Common myeloid progenitor, CD34-positive (primary cell): ENCODE measurements around the gene TFDP1.

Experiments used
- CTCF ChIA-PET: fragments of 350-600 bp; sonication (Branson Sonifier 250); formaldehyde crosslinking; loops from one replicate; lab custom pipeline; 2021; ENCODE audit warnings: antibody characterized with exemption; lab: Charles Lee
- POLR2A ChIA-PET: fragments of 350-600 bp; sonication (Branson Sonifier 250); formaldehyde crosslinking; loops from one replicate; lab custom pipeline; 2021; ENCODE audit warnings: antibody characterized with exemption; lab: Charles Lee
- DNase-seq, 3 donors: peaks; one replicate each; pipeline versions ENCODE4 v3.0.0 to v3.0.0-alpha.2; 2013
- H3K27ac ChIP-seq, 2 experiments: 1 replicate in 1 of 2; 2 replicates in 1 of 2; pipeline ENCODE4 v1.7.0; 2013; ENCODE audit warnings: inconsistent platforms in 2 of 2, low read length in 2 of 2, mild to moderate bottlenecking in 2 of 2, low read depth in 1 of 2, moderate library complexity in 1 of 2; ENCODE audit not compliant: severe bottlenecking in 2 of 2, insufficient read depth in 1 of 2, poor library complexity in 1 of 2
- H3K27me3 ChIP-seq, 5 experiments: replicated peaks in 2 of 5; 1 replicate in 3 of 5; 2 replicates in 2 of 5; pipeline versions ENCODE4 v1.6.1 to v1.7.0; 2013; ENCODE audit warnings: low read length in 4 of 5, mild to moderate bottlenecking in 2 of 5, moderate library complexity in 2 of 5, inconsistent platforms in 1 of 5; ENCODE audit not compliant: insufficient read depth in 5 of 5, control insufficient read depth in 4 of 5
- H3K36me3 ChIP-seq, 4 experiments: 1 replicate in 2 of 4; 2 replicates in 2 of 4; pipeline versions ENCODE4 v1.6.1 to v1.7.0; 2013; ENCODE audit warnings: low read length in 3 of 4, control low read depth in 1 of 4, mild to moderate bottlenecking in 1 of 4; ENCODE audit not compliant: control insufficient read depth in 4 of 4, insufficient read depth in 4 of 4
- H3K4me1 ChIP-seq, 4 experiments: 1 replicate in 3 of 4; 2 replicates in 1 of 4; pipeline versions ENCODE4 v1.6.1 to v1.7.1; 2013; ENCODE audit warnings: low read length in 3 of 4, mild to moderate bottlenecking in 3 of 4, control low read depth in 1 of 4, inconsistent platforms in 1 of 4, moderate library complexity in 1 of 4; ENCODE audit not compliant: control insufficient read depth in 4 of 4, insufficient read depth in 4 of 4; ENCODE audit errors: control extremely low read depth in 1 of 4
- H3K4me3 ChIP-seq, 7 experiments: 1 replicate in 4 of 7; 2 replicates in 3 of 7; pipeline versions ENCODE4 v1.5.1 to v1.7.0; 2013; ENCODE audit warnings: mild to moderate bottlenecking in 7 of 7, low read length in 6 of 7, moderate library complexity in 6 of 7, inconsistent platforms in 2 of 7, low read depth in 2 of 7, control low read depth in 1 of 7; ENCODE audit not compliant: insufficient read depth in 4 of 7, control insufficient read depth in 1 of 7; ENCODE audit errors: extremely low read depth in 1 of 7
- H3K9me3 ChIP-seq, 5 experiments: 1 replicate in 4 of 5; 2 replicates in 1 of 5; pipeline versions ENCODE4 v1.6.1 to v1.7.1; 2013; ENCODE audit warnings: low read length in 4 of 5, mild to moderate bottlenecking in 2 of 5, inconsistent platforms in 1 of 5, low read depth in 1 of 5, moderate library complexity in 1 of 5; ENCODE audit not compliant: control insufficient read depth in 4 of 5, insufficient read depth in 2 of 5; ENCODE audit errors: control extremely low read depth in 1 of 5
- WGBS: methylation state at CpG from one replicate; pipeline ENCODE4 v1.1.5; 2013; ENCODE audit not compliant: insufficient coverage; 5-methylcytosine and 5-hydroxymethylcytosine counted together

The TFDP1 gene

DNA sequence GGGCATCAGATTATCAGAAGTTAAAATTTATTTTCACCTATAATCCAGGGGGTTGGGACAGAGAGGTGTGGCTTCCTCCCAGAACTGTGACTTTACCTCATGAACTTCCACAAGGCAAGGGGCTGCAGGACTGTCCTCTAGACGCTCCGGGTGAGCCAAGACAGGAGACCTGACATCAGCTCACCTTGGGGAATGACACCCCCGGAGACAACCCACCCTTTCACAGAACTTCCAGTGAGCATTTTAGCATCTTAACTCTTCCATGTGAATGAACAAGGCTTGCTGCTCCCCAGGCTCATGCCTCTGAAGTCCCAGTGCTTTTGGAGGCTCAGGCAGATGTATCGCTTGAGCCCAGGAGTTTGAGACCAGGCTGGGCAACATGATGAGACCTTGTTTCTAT is 29.4 kb upstream of the TFDP1 start:
- DNase-seq: no peak
- CTCF ChIA-PET: interaction anchor here (0.7 to 1.9 kb wide), 3 partner anchors 13 to 98 kb away, joined by 3 to 4 read pairs (median 3); no protein-coding TSS in a partner anchor
- WGBS: 90% methylated on average over 4 of the region's 4 CpGs

DNA sequence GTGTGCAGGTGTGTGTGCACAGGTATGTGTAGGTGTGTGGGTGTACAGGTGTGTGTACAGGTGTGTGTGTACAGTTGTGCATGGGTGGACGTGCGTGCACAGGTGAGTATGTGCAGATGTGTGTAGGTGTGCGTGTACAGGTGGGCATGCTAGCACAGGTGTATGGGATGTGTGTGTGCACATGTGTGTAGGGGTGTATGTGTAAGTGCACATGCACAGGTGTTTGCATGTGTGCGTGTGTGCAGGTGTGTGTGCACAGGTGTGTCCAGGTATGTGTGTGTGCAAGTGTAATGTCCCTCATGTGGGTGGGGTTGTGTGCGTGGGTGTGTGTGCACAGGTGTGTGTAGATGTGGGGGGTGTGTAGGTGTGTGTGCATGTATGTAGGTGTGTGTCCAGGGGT is 27.5 kb upstream of the TFDP1 start:
- Histone ChIP-seq H3K9me3 (no peaks in the 10 kb centered on the region), H3K4me1 (peaks cover 0 to 10% (median 9%) of the 10 kb centered on the region in 4 experiments), H3K4me3 (no peak overlapping the region), H3K36me3 (peaks cover 0 to 7% (median 2%) of the 10 kb centered on the region in 4 experiments), H3K27me3 (peaks cover 0 to 2% (median 0%) of the 10 kb centered on the region in 5 experiments), H3K27ac (no peak overlapping the region)
- ChIA-PET POLR2A (no interaction called here), CTCF (interaction anchor here (1.8 kb wide), 1 partner anchor 98 kb away, joined by 7 read pairs; no protein-coding TSS in a partner anchor)
- 100% methylated on average over 3 of the region's 5 CpGs for WGBS
- no peak for DNase-seq

More for the DNA sequence above, 29.4 kb upstream of the TFDP1 start:
- Histone ChIP-seq H3K9me3 (no peaks in the 10 kb centered on the region), H3K4me1 (peaks cover 0 to 10% (median 9%) of the 10 kb centered on the region in 4 experiments), H3K27ac (no peak overlapping the region), H3K4me3 (no peak overlapping the region), H3K36me3 (peaks cover 2 to 21% (median 13%) of the 10 kb centered on the region in 4 experiments), H3K27me3 (peaks cover 0 to 2% (median 0%) of the 10 kb centered on the region in 5 experiments)
- POLR2A ChIA-PET: no interaction called here

DNA sequence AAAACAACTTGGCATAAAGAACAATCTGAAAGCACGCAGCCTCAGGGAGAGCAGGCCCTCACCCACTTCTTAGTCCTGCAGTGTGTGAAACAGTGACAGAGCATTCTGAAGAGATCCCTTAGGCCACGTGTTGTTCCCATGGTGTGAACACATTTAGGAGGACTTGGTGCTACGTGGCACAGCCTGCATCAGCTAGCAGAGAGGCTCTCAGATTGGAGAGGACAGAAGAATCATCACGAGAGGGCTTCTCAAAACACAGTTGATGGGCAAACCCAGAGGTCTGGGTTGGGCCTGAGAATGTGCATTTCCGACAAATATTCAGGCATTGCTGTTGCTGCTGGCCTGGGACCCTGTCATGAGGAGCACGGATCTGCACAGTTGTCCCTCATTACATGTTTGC is 26.1 kb upstream of the TFDP1 start:
- no peak for DNase-seq
- Histone ChIP-seq H3K27me3 (peaks cover 0 to 2% (median 0%) of the 10 kb centered on the region in 5 experiments), H3K27ac (no peak overlapping the region), H3K4me3 (no peak overlapping the region), H3K4me1 (peaks cover 0 to 3% (median 2%) of the 10 kb centered on the region in 4 experiments), H3K9me3 (no peaks in the 10 kb centered on the region), H3K36me3 (peaks cover 0 to 3% (median 0%) of the 10 kb centered on the region in 4 experiments)
- POLR2A ChIA-PET: no interaction called here
- CTCF ChIA-PET: interaction anchor here (6.2 kb wide), 1 partner anchor 99 kb away, joined by 111 read pairs; no protein-coding TSS in a partner anchor
- 94% methylated on average over 6 of the region's 6 CpGs for whole genome bisulfite sequencing

DNA sequence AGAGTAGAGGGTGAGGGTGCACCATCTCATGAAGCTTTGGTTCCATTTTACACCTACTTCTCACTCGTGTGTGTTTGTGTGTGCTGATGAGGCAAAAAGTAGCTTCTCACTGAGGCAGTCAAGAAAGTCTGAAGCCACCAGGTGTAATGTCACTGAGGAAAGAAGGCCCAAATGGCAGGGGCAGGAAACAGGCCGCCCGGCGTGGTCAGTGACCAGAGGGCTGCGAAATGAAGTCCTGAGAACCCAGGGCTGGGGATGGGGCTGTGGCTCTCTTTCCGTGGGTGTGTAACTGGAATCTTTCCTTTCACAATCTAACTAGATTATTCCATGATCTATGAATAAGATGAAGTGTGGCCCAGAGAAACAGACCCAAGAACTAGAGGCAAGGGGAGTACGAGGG is 25.5 kb upstream of the TFDP1 start:
- no peaks in the 10 kb centered on the region for H3K36me3 ChIP-seq
- H3K4me3 ChIP-seq: no peak overlapping the region
- DNase-seq: no peak
- peaks cover 0 to 2% (median 0%) of the 10 kb centered on the region in 5 experiments for H3K27me3 ChIP-seq
- H3K9me3 ChIP-seq: no peaks in the 10 kb centered on the region
- ChIA-PET POLR2A (no interaction called here), CTCF (interaction anchor here (1.2 to 6.2 kb wide), 2 partner anchors 100 to 107 kb away, joined by 3 to 111 read pairs; no protein-coding TSS in a partner anchor)
- 97% methylated on average over 4 of the region's 7 CpGs for WGBS
- H3K4me1 ChIP-seq: peaks cover 0 to 2% (median 0%) of the 10 kb centered on the region in 4 experiments
- no peak overlapping the region for H3K27ac ChIP-seq

DNA sequence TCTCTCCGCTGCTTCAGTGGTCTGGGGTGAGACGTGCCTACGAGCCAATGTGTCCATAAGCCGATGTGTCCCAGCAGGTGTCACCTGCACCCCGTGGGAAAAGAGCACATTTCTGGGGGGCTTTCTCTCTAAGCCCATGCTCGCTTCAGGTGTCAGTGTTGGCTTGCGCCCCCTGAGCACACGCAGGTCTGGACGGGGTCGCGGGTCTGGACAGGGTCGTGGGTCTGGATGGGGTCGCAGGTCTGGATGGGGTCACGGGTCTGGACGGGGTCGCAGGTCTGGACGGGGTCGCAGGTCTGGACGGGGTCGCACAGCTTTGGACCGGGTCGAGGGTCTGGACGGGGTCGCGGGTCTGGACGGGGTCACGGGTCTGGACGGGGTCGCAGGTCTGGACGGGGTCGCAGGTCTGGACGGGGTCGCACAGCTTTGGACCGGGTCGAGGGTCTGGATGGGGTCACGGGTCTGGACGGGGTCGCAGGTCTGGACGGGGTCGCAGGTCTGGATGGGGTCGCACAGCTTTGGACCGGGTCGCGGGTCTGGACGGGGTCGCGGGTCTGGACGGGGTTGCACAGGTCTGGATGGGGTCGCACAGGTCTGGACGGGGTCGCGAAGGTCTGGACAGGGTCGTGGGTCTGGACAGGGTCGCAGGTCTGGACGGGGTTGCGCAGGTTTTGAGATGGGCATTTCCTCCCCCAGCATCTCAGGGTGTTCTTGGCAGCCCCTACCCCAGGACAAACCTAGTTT is 24.5 kb upstream of the TFDP1 start:
- H3K4me3 ChIP-seq: no peak overlapping the region
- H3K4me1 ChIP-seq: peaks cover 0 to 2% (median 0%) of the 10 kb centered on the region in 4 experiments
- no peaks in the 10 kb centered on the region for H3K9me3 ChIP-seq
- no peak for DNase-seq
- ChIA-PET POLR2A (no interaction called here), CTCF (interaction anchor here (0.6 to 6.2 kb wide), 4 partner anchors 19 to 108 kb away, joined by 3 to 111 read pairs (median 4); no protein-coding TSS in a partner anchor)
- 95% methylated on average over 49 of the region's 56 CpGs for WGBS
- H3K27ac ChIP-seq: no peak overlapping the region
- H3K27me3 ChIP-seq: peaks cover 0 to 2% (median 0%) of the 10 kb centered on the region in 5 experiments
- no peaks in the 10 kb centered on the region for H3K36me3 ChIP-seq

DNA sequence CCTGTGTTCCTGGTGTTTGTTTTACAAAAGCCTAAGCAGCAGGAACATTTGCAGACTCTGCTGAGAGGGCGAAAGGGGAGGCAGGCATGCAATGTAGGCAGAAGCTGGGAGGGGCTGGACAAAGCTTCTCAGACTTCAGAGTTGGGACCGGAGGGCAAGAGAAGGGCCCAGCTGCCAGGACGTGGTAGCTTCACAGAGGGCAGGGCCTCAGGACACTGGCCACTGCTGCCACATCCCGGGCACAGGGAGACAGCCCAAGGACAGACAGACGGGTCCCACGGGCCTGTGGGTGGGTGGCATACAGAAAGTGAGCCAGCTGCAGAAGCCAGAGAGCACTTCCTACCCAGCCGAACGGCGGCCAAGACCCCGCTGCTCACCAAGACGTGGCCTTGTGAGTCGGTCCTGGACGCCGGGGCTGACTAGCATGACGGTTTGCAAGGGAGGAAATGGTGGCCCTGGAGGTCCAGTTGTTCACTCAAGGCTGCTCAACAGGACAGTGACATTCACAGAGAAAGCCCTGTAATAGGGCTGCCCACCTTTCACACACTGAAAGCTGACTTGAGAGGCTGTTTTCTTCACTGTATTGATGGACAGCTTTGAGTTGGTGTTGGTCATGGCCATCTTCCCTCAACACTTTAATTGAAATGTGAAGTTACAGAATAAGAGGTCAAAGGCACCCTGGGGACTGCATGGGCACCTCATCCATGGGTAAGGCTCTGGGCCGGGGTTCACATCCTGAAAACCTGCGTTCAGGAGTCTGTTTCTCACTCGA is 23.7 kb upstream of the TFDP1 start:
- DNase-seq: no peak
- H3K27me3 ChIP-seq: peaks cover 0 to 7% (median 0%) of the 10 kb centered on the region in 5 experiments
- POLR2A ChIA-PET: no interaction called here
- peaks cover 0 to 2% (median 0%) of the 10 kb centered on the region in 4 experiments for H3K4me1 ChIP-seq
- no peak overlapping the region for H3K4me3 ChIP-seq
- 95% methylated on average over 17 of the region's 18 CpGs for WGBS
- H3K27ac ChIP-seq: no peak overlapping the region
- CTCF ChIA-PET: interaction anchor here (0.6 to 6.2 kb wide), 7 partner anchors 12 to 101 kb away, joined by 3 to 111 read pairs (median 5); no protein-coding TSS in a partner anchor
- H3K9me3 ChIP-seq: no peaks in the 10 kb centered on the region
- no peaks in the 10 kb centered on the region for H3K36me3 ChIP-seq
